Immature natural killer cell (primary cell): ENCODE data around the gene NR6A1. TPM values are rescaled to one million over a fixed set of nuclear protein-coding genes. Genes with fewer than 3 reads are reported as not detected.
A peak's percentile ranks its signal among the peaks of the same experiment; 100 is the strongest.

Source experiments
- DNase-seq, 3 donors: peaks; one replicate each; pipeline ENCODE4 v3.0.0; 2022; ENCODE audit warnings: mixed read lengths in 1 of 3
- H3K27ac Mint-ChIP-seq, 6 donors: one replicate each; pipeline ENCODE4 v1.8.0; 2020; ENCODE audit warnings: mixed read lengths in 6 of 6, mild to moderate bottlenecking in 5 of 6, inconsistent platforms in 4 of 6, moderate library complexity in 3 of 6
- H3K27me3 Mint-ChIP-seq, 3 donors: one replicate each; pipeline ENCODE4 v1.8.0; 2020 to 2021; ENCODE audit warnings: low read depth in 3 of 3, mild to moderate bottlenecking in 3 of 3, mixed read lengths in 3 of 3, moderate library complexity in 3 of 3, inconsistent platforms in 1 of 3
- H3K36me3 Mint-ChIP-seq, 3 donors: one replicate each; pipeline ENCODE4 v1.8.0; 2020; ENCODE audit warnings: mixed read lengths in 3 of 3, inconsistent platforms in 2 of 3, mild to moderate bottlenecking in 2 of 3
- H3K4me1 Mint-ChIP-seq, 2 donors: one replicate each; pipeline ENCODE4 v1.8.0; 2020; ENCODE audit warnings: inconsistent platforms in 2 of 2, mild to moderate bottlenecking in 2 of 2, mixed read lengths in 2 of 2, moderate library complexity in 1 of 2
- H3K4me3 Mint-ChIP-seq, 5 donors: one replicate each; pipeline ENCODE4 v1.8.0; 2020; ENCODE audit warnings: mild to moderate bottlenecking in 5 of 5, mixed read lengths in 5 of 5, inconsistent platforms in 3 of 5, moderate library complexity in 3 of 5
- H3K9me3 Mint-ChIP-seq, 6 donors: one replicate each; pipeline ENCODE4 v1.8.0; 2020; ENCODE audit warnings: mild to moderate bottlenecking in 6 of 6, mixed read lengths in 6 of 6, inconsistent platforms in 4 of 6, moderate library complexity in 3 of 6
- polyA plus RNA-seq, 3 donors: library from polyadenylated mRNA; unstranded; fragments of 300-500 nt; fragmentation: Illumina TruSeq; gene quantifications; one replicate each; pipeline ENCODE4 v1.2.3, GENCODE V29; 2021

NR6A1 gene
- polyA plus RNA-seq, 3 donors from 2014 or later: not detected

- Mint-ChIP-seq H3K36me3 (peaks cover 0 to 5% (median 4%) of the 10 kb centered on the region in 3 donors), H3K27ac (no peak overlapping the region), H3K27me3 (peaks cover 7 to 15% (median 8%) of the 10 kb centered on the region in 3 donors), H3K9me3 (peaks cover 0 to 2% (median 0%) of the 10 kb centered on the region in 6 donors), H3K4me1 (peaks cover 6 to 7% of the 10 kb centered on the region in 2 donors), H3K4me3 (no peak overlapping the region)
- DNase-seq: no peak
These were observed 268.1 kb downstream of the NR6A1 start for GRCh38 chr9:124502711-124503702.

GRCh38 chr9:124501771-124502320, 269.3 kb downstream of the NR6A1 start:
- H3K27me3 Mint-ChIP-seq: peaks cover 8 to 15% (median 8%) of the 10 kb centered on the region in 3 donors
- H3K9me3 Mint-ChIP-seq: peaks cover 0 to 2% (median 0%) of the 10 kb centered on the region in 6 donors
- H3K4me3 Mint-ChIP-seq: no peak overlapping the region
- H3K4me1 Mint-ChIP-seq: peaks cover 10% of the 10 kb centered on the region in 2 donors
- DNase-seq: no peak
- no peak overlapping the region for H3K27ac Mint-ChIP-seq
- peaks cover 0 to 5% (median 4%) of the 10 kb centered on the region in 3 donors for H3K36me3 Mint-ChIP-seq

GRCh38 chr9:124500796-124501611, 270.1 kb downstream of the NR6A1 start:
- peaks cover 18% of the 10 kb centered on the region in 2 donors for H3K4me1 Mint-ChIP-seq
- H3K27me3 Mint-ChIP-seq: peaks cover 6 to 15% (median 8%) of the 10 kb centered on the region in 3 donors
- DNase-seq: no peak

GRCh38 chr9:124500028-124500795, 270.9 kb downstream of the NR6A1 start:
- peaks cover 0 to 5% (median 4%) of the 10 kb centered on the region in 3 donors for H3K36me3 Mint-ChIP-seq
- peaks cover 24 to 26% of the 10 kb centered on the region in 2 donors for H3K4me1 Mint-ChIP-seq
- DNase-seq: no peak
- H3K27ac Mint-ChIP-seq: no peak overlapping the region
- H3K4me3 Mint-ChIP-seq: no peak overlapping the region
- peaks cover 0 to 2% (median 0%) of the 10 kb centered on the region in 6 donors for H3K9me3 Mint-ChIP-seq
- H3K27me3 Mint-ChIP-seq: peaks cover 5 to 15% (median 10%) of the 10 kb centered on the region in 3 donors

More at GRCh38 chr9:124500796-124501611, 270.1 kb downstream of the NR6A1 start:
- peaks cover 0 to 5% (median 4%) of the 10 kb centered on the region in 3 donors for H3K36me3 Mint-ChIP-seq
- H3K4me3 Mint-ChIP-seq: no peak overlapping the region
- H3K9me3 Mint-ChIP-seq: peaks cover 0 to 2% (median 0%) of the 10 kb centered on the region in 6 donors
- H3K27ac Mint-ChIP-seq: no peak overlapping the region

GRCh38 chr9:124499216-124499615, 271.9 kb downstream of the NR6A1 start:
- Mint-ChIP-seq H3K27me3 (peaks cover 5 to 15% (median 9%) of the 10 kb centered on the region in 3 donors), H3K36me3 (peaks cover 0 to 5% (median 4%) of the 10 kb centered on the region in 3 donors), H3K4me3 (no peak overlapping the region), H3K9me3 (peaks cover 0 to 2% (median 0%) of the 10 kb centered on the region in 6 donors), H3K27ac (no peak overlapping the region), H3K4me1 (peaks cover 25 to 27% of the 10 kb centered on the region in 2 donors)
- no peak for DNase-seq

GRCh38 chr9:124498499-124499146, 272.5 kb downstream of the NR6A1 start:
- Mint-ChIP-seq H3K36me3 (peaks cover 0 to under 1% (median 0%) of the 10 kb centered on the region in 3 donors), H3K27ac (no peak overlapping the region), H3K4me1 (peaks cover 21% of the 10 kb centered on the region in 2 donors), H3K4me3 (no peak overlapping the region), H3K27me3 (peaks cover 3 to 11% (median 5%) of the 10 kb centered on the region in 3 donors), H3K9me3 (no peaks in the 10 kb centered on the region)
- DNase-seq: no peak

GRCh38 chr9:124498040-124498439, 273.1 kb downstream of the NR6A1 start:
- H3K9me3 Mint-ChIP-seq: no peaks in the 10 kb centered on the region
- peaks cover 20 to 21% of the 10 kb centered on the region in 2 donors for H3K4me1 Mint-ChIP-seq
- DNase-seq: no peak
- no peak overlapping the region for H3K27ac Mint-ChIP-seq
- no peak overlapping the region for H3K4me3 Mint-ChIP-seq
- peaks cover 3 to 11% (median 5%) of the 10 kb centered on the region in 3 donors for H3K27me3 Mint-ChIP-seq
- no peaks in the 10 kb centered on the region for H3K36me3 Mint-ChIP-seq

GRCh38 chr9:124497441-124497840, 273.7 kb downstream of the NR6A1 start:
- Mint-ChIP-seq H3K27ac (no peak overlapping the region), H3K9me3 (no peaks in the 10 kb centered on the region), H3K27me3 (peaks cover 3 to 11% (median 5%) of the 10 kb centered on the region in 3 donors), H3K4me1 (peaks cover 20 to 21% of the 10 kb centered on the region in 2 donors), H3K4me3 (no peak overlapping the region), H3K36me3 (no peaks in the 10 kb centered on the region)
- DNase-seq: no peak

- peaks cover 20 to 21% of the 10 kb centered on the region in 2 donors for H3K4me1 Mint-ChIP-seq
- H3K27me3 Mint-ChIP-seq: peaks cover 0 to 11% (median 5%) of the 10 kb centered on the region in 3 donors
- peak overlapping the region in 1 of 6 donors; percentile 56 for H3K27ac Mint-ChIP-seq
- no peak for DNase-seq
- H3K36me3 Mint-ChIP-seq: no peaks in the 10 kb centered on the region
- H3K4me3 Mint-ChIP-seq: peak overlapping the region; percentile 41 to 77 (median 61)
- no peaks in the 10 kb centered on the region for H3K9me3 Mint-ChIP-seq
These were observed 274.6 kb downstream of the NR6A1 start for GRCh38 chr9:124496463-124496862.

- H3K27me3 Mint-ChIP-seq: peaks cover 0 to 11% (median 5%) of the 10 kb centered on the region in 3 donors
- peak overlapping the region; percentile 41 to 77 (median 61) for H3K4me3 Mint-ChIP-seq
- no peaks in the 10 kb centered on the region for H3K36me3 Mint-ChIP-seq
- H3K4me1 Mint-ChIP-seq: peaks cover 20 to 21% of the 10 kb centered on the region in 2 donors
- peak in 1 of 3 donors; percentile 7 for DNase-seq
- H3K9me3 Mint-ChIP-seq: no peaks in the 10 kb centered on the region
- H3K27ac Mint-ChIP-seq: peak overlapping the region in 5 of 6 donors; percentile 8 to 89 (median 29)
These were observed 275.0 kb downstream of the NR6A1 start for GRCh38 chr9:124496075-124496449.

- no peaks in the 10 kb centered on the region for H3K36me3 Mint-ChIP-seq
- H3K4me1 Mint-ChIP-seq: peaks cover 20 to 21% of the 10 kb centered on the region in 2 donors
- peaks cover 0 to 8% (median 5%) of the 10 kb centered on the region in 3 donors for H3K27me3 Mint-ChIP-seq
- peak overlapping the region in 5 of 6 donors; percentile 8 to 89 (median 29) for H3K27ac Mint-ChIP-seq
- no peak for DNase-seq
- peak overlapping the region; percentile 41 to 77 (median 61) for H3K4me3 Mint-ChIP-seq
- no peaks in the 10 kb centered on the region for H3K9me3 Mint-ChIP-seq
These were observed 275.7 kb downstream of the NR6A1 start for GRCh38 chr9:124495126-124496074.
